KG1 (cell line): ENCODE measurements around the gene PDCD2.
"Not testable (repeated sequence)": the region's sequence is repeated elsewhere in the genome, so short reads cannot be mapped to it uniquely, and the experiment has no call there.

Experiments used
- DNase-seq: peaks from one replicate; lab custom pipeline; 2025; lab: John Stamatoyannopoulos, UW

The PDCD2 gene

GRCh38 chr6:170584181-170584953, at the start of gene PDCD2:
PDCD2 (minus strand) TSS chr6:170584637; CDS start chr6:170584581, 56 bp downstream.
- peak; percentile 81 for DNase-seq

GRCh38 chr6:170616020-170616554, 31.6 kb upstream of the PDCD2 start:
- DNase-seq: not testable (repeated sequence)

- DNase-seq: not testable (repeated sequence)
These were observed 27.9 kb upstream of the PDCD2 start for GRCh38 chr6:170612256-170612804.

GRCh38 chr6:170609225-170609624, 24.8 kb upstream of the PDCD2 start:
- not testable (repeated sequence) for DNase-seq

- DNase-seq: no peak
These were observed 21.3 kb upstream of the PDCD2 start for GRCh38 chr6:170605574-170606259.

GRCh38 chr6:170597278-170597677, 12.8 kb upstream of the PDCD2 start:
- no peak for DNase-seq

GRCh38 chr6:170596426-170596825, 12.0 kb upstream of the PDCD2 start:
- no peak for DNase-seq

- DNase-seq: no peak
These were observed 6.3 kb upstream of the PDCD2 start for GRCh38 chr6:170590725-170591124.

- peak; percentile 46 for DNase-seq
These were observed 589 bp upstream of the PDCD2 start for GRCh38 chr6:170584954-170585498.

- no peak for DNase-seq
These were observed 669 bp downstream of the PDCD2 start for GRCh38 chr6:170583756-170584180.

- DNase-seq: no peak
These were observed 5.5 kb downstream of the PDCD2 start for GRCh38 chr6:170578909-170579308.

GRCh38 chr6:170575250-170575649, 9.2 kb downstream of the PDCD2 start:
- DNase-seq: no peak

GRCh38 chr6:170572704-170573466, 11.6 kb downstream of the PDCD2 start:
- DNase-seq: no peak

GRCh38 chr6:170564936-170565530, 19.4 kb downstream of the PDCD2 start:
- DNase-seq: no peak

GRCh38 chr6:170561555-170561954, 22.9 kb downstream of the PDCD2 start:
- DNase-seq: no peak

GRCh38 chr6:170555305-170555704, 29.1 kb downstream of the PDCD2 start:
- no peak for DNase-seq

- DNase-seq: no peak
These were observed 29.7 kb downstream of the PDCD2 start for GRCh38 chr6:170554796-170555137.

GRCh38 chr6:170554013-170554795, 30.2 kb downstream of the PDCD2 start, which contains the start of gene TBP:
TBP (plus strand) TSS chr6:170554369; CDS start chr6:170557030, 2,661 bp downstream.
- peak; percentile 94 for DNase-seq

- peak; percentile 63 for DNase-seq
These were observed 30.9 kb downstream of the PDCD2 start for GRCh38 chr6:170553534-170554012.
